ENCODE results near the gene ZNF416. TPM values are rescaled to one million over a fixed set of nuclear protein-coding genes. Genes with fewer than 3 reads are reported as not detected.

The ZNF416 gene
- total and polyA plus RNA-seq, 2 of the 8 experiments (the other 6 are each of a cell fraction or from before 2014, with no cell fraction given) = 3.2 to 10.3 TPM

- H3K56ac ChIP-seq (replicated peaks; ENCODE audit: insufficient read length, low read depth, low read length) = no peak overlapping the region
- H3K9ac ChIP-seq (replicated peaks in 1 of 4; ENCODE audit: extremely low read depth in 1 of 4, low read depth in 3 of 4, low read length in 3 of 4) = no peak overlapping the region
- no peak overlapping the region for H3K14ac ChIP-seq (ENCODE audit: insufficient read length)
- no peaks in the 10 kb centered on the region for H3K79me2 ChIP-seq (ENCODE audit: control insufficient read depth in 1 of 2, insufficient read depth in 2 of 2, low read length in 2 of 2)
- no peak overlapping the region for H3K4me3 ChIP-seq (ENCODE audit: extremely low read depth in 1 of 4, insufficient read depth in 2 of 4, low read depth in 3 of 4, low read length in 4 of 4)
- ChIA-PET POLR2A (ENCODE audit: partially characterized antibody) (interaction anchor here (0.6 to 2.2 kb wide), 4 partner anchors 12 to 178 kb away, joined by 3 to 6 read pairs (median 3); no protein-coding TSS in a partner anchor), CTCF (ENCODE audit: partially characterized antibody) (no interaction called here)
- H3K9me3 ChIP-seq (ENCODE audit: insufficient read depth in 2 of 2, low read depth in 1 of 2, low read length in 1 of 2) = peaks cover 87 to 99% of the 10 kb centered on the region in 2 experiments
- H3K4ac ChIP-seq (replicated peaks; ENCODE audit: insufficient read length, low read depth, low read length) = no peak overlapping the region
- no peak for DNase-seq (ENCODE audit: low read depth in 1 of 2, low spot score in 2 of 2)
- no peak overlapping the region for H2BK5ac ChIP-seq (ENCODE audit: low read depth, low read length)
- no peaks in the 10 kb centered on the region for H3K4me1 ChIP-seq (replicated peaks in 1 of 4; ENCODE audit: control insufficient read depth in 3 of 4, insufficient read depth in 4 of 4, low read length in 3 of 4)
- no peak overlapping the region for H2BK15ac ChIP-seq (ENCODE audit: low read length)
- H3K23ac ChIP-seq (ENCODE audit: insufficient read length) = no peak overlapping the region
- no peaks in the 10 kb centered on the region for H3K79me1 ChIP-seq (ENCODE audit: low read depth, low read length)
- H3K4me2 ChIP-seq (ENCODE audit: insufficient read depth in 1 of 2, low read depth in 2 of 2, low read length in 2 of 2) = no peak overlapping the region
- H3K27me3 ChIP-seq (replicated peaks in 1 of 4; ENCODE audit: control insufficient read depth in 3 of 4, extremely low read depth in 1 of 4, insufficient read depth in 3 of 4, low read length in 3 of 4) = no peaks in the 10 kb centered on the region
- no peak overlapping the region for H2BK12ac ChIP-seq (ENCODE audit: low read depth, low read length)
- no peak overlapping the region for H2BK20ac ChIP-seq (ENCODE audit: low read length)
- H4K5ac ChIP-seq (ENCODE audit: insufficient read length, low read depth, low read length) = no peak overlapping the region
- H2AFZ ChIP-seq (ENCODE audit: low read length) = no peak overlapping the region
- no peaks in the 10 kb centered on the region for H4K20me1 ChIP-seq (replicated peaks in 1 of 2; ENCODE audit: control insufficient read depth in 1 of 2, insufficient read depth in 2 of 2, low read length in 2 of 2)
- no peak overlapping the region for H2AK5ac ChIP-seq (ENCODE audit: low read depth, low read length)
- H2BK120ac ChIP-seq (replicated peaks; ENCODE audit: low read depth, low read length) = no peak overlapping the region
- no peak overlapping the region for H4K8ac ChIP-seq (ENCODE audit: extremely low read depth, insufficient read depth, low read length)
- FAIRE-seq = no peak
- H4K91ac ChIP-seq (replicated peaks; ENCODE audit: insufficient read length, low read length) = no peak overlapping the region
- H3K27ac ChIP-seq (ENCODE audit: low read depth, low read length) = no peak overlapping the region
- peaks cover 21 to 54% (median 46%) of the 10 kb centered on the region in 4 experiments; a peak in 7 of 8 replicates for H3K36me3 ChIP-seq (ENCODE audit: control insufficient read depth in 2 of 4, insufficient read depth in 4 of 4, low read length in 3 of 4)
- no peaks in the 10 kb centered on the region for H3K23me2 ChIP-seq (ENCODE audit: low read depth, low read length)
- TF ChIP-seq POLR2A (IDR thresholded peaks at IDR 0.05; ENCODE audit: control extremely low read depth in 1 of 2, low read depth in 2 of 2, low read length in 2 of 2) (peak in 1 of 2 experiments; percentile 52; a peak in 1 of 3 replicates), E2F6 (IDR thresholded peaks at IDR 0.05) (no peak), SUZ12 (IDR thresholded peaks at IDR 0.05; ENCODE audit: low read length) (no peak), CREB1 (IDR thresholded peaks at IDR 0.05) (no peak)
- no peak overlapping the region for H3K18ac ChIP-seq (ENCODE audit: extremely low read depth, low read length)
Measured at GRCh38 chr19:57570707-57571106, 8.0 kb downstream of the ZNF416 start.
